Memory B cell (primary cell): ENCODE data around the gene SLC5A10.
A peak's percentile ranks its signal among the peaks of the same experiment; 100 is the strongest.
"Not testable (repeated sequence)": the region's sequence is repeated elsewhere in the genome, so short reads cannot be mapped to it uniquely, and the experiment has no call there.

ENCODE experiments used
- ATAC-seq: fragments of 150-1000 bp; cut with Tn5 transposase; 2 replicates; pipeline ENCODE4 v1.10.0; 2021; ENCODE audit warnings: low read depth, mild to moderate bottlenecking, moderate library complexity
- DNase-seq, 2 donors: peaks; one replicate each; pipeline ENCODE4 v3.0.0; 2022; ENCODE audit warnings: low spot score in 2 of 2
- H3K27ac Mint-ChIP-seq: one replicate; pipeline ENCODE4 v1.8.0; 2022; ENCODE audit warnings: mild to moderate bottlenecking, moderate library complexity, mixed read lengths
- H3K27me3 Mint-ChIP-seq: one replicate; pipeline ENCODE4 v1.8.0; 2022; ENCODE audit warnings: mixed read lengths
- H3K36me3 Mint-ChIP-seq: one replicate; pipeline ENCODE4 v1.8.0; 2022; ENCODE audit warnings: mild to moderate bottlenecking, mixed read lengths
- H3K4me1 Mint-ChIP-seq: one replicate; pipeline ENCODE4 v1.8.0; 2022; ENCODE audit warnings: mixed read lengths
- H3K4me3 Mint-ChIP-seq: one replicate; pipeline ENCODE4 v1.8.0; 2022; ENCODE audit warnings: mild to moderate bottlenecking, moderate library complexity, mixed read lengths
- H3K9me3 Mint-ChIP-seq: one replicate; pipeline ENCODE4 v1.8.0; 2022; ENCODE audit warnings: mixed read lengths

Gene SLC5A10

GRCh38 chr17:19014628-19015215, 62.8 kb downstream of the SLC5A10 start:
- DNase-seq (no peak), ATAC-seq (no peak)
- no peaks in the 10 kb centered on the region for H3K36me3 Mint-ChIP-seq
- peaks cover 5% of the 10 kb centered on the region for H3K27me3 Mint-ChIP-seq
- peaks cover 18% of the 10 kb centered on the region for H3K4me1 Mint-ChIP-seq
- no peaks in the 10 kb centered on the region for H3K9me3 Mint-ChIP-seq
- no peak overlapping the region for H3K27ac Mint-ChIP-seq
- no peak overlapping the region for H3K4me3 Mint-ChIP-seq

GRCh38 chr17:19015428-19015827, 63.5 kb downstream of the SLC5A10 start:
- Mint-ChIP-seq H3K4me1 (peaks cover 24% of the 10 kb centered on the region), H3K4me3 (no peak overlapping the region), H3K9me3 (no peaks in the 10 kb centered on the region), H3K27me3 (peaks cover 5% of the 10 kb centered on the region), H3K36me3 (no peaks in the 10 kb centered on the region), H3K27ac (no peak overlapping the region)
- ATAC-seq (no peak), DNase-seq (no peak)

- Mint-ChIP-seq H3K36me3 (peaks cover 3% of the 10 kb centered on the region), H3K27ac (no peak overlapping the region), H3K4me3 (no peak overlapping the region), H3K9me3 (no peaks in the 10 kb centered on the region), H3K27me3 (peaks cover 5% of the 10 kb centered on the region), H3K4me1 (peaks cover 24% of the 10 kb centered on the region)
- no peak for ATAC-seq
- no peak for DNase-seq
Measured at GRCh38 chr17:19016297-19016696, 64.3 kb downstream of the SLC5A10 start.

- no peak for ATAC-seq
- no peak for DNase-seq
- H3K9me3 Mint-ChIP-seq: no peaks in the 10 kb centered on the region
- peaks cover 24% of the 10 kb centered on the region for H3K4me1 Mint-ChIP-seq
- no peak overlapping the region for H3K4me3 Mint-ChIP-seq
- H3K27ac Mint-ChIP-seq: no peak overlapping the region
- peaks cover 5% of the 10 kb centered on the region for H3K27me3 Mint-ChIP-seq
- peaks cover 4% of the 10 kb centered on the region for H3K36me3 Mint-ChIP-seq
Measured at GRCh38 chr17:19016881-19017280, 64.9 kb downstream of the SLC5A10 start.

GRCh38 chr17:19017401-19017800, 65.4 kb downstream of the SLC5A10 start:
- no peaks in the 10 kb centered on the region for H3K9me3 Mint-ChIP-seq
- ATAC-seq: no peak
- peaks cover 4% of the 10 kb centered on the region for H3K36me3 Mint-ChIP-seq
- peaks cover 5% of the 10 kb centered on the region for H3K27me3 Mint-ChIP-seq
- no peak for DNase-seq
- no peak overlapping the region for H3K27ac Mint-ChIP-seq
- H3K4me1 Mint-ChIP-seq: peaks cover 22% of the 10 kb centered on the region
- no peak overlapping the region for H3K4me3 Mint-ChIP-seq

GRCh38 chr17:19017804-19018599, 66.0 kb downstream of the SLC5A10 start:
- Mint-ChIP-seq H3K27me3 (peaks cover 5% of the 10 kb centered on the region), H3K27ac (no peak overlapping the region), H3K4me1 (peaks cover 22% of the 10 kb centered on the region), H3K4me3 (no peak overlapping the region), H3K36me3 (peaks cover 7% of the 10 kb centered on the region), H3K9me3 (no peaks in the 10 kb centered on the region)
- ATAC-seq: no peak
- DNase-seq: no peak

- H3K27me3 Mint-ChIP-seq: peaks cover 5% of the 10 kb centered on the region
- no peak overlapping the region for H3K27ac Mint-ChIP-seq
- DNase-seq (no peak), ATAC-seq (no peak)
- peaks cover 23% of the 10 kb centered on the region for H3K4me1 Mint-ChIP-seq
- no peaks in the 10 kb centered on the region for H3K9me3 Mint-ChIP-seq
- peaks cover 7% of the 10 kb centered on the region for H3K36me3 Mint-ChIP-seq
- no peak overlapping the region for H3K4me3 Mint-ChIP-seq
Measured at GRCh38 chr17:19018600-19018950, 66.6 kb downstream of the SLC5A10 start.

- Mint-ChIP-seq H3K27me3 (peaks cover 5% of the 10 kb centered on the region), H3K36me3 (peaks cover 10% of the 10 kb centered on the region), H3K4me1 (peaks cover 27% of the 10 kb centered on the region), H3K9me3 (no peaks in the 10 kb centered on the region), H3K27ac (peak overlapping the region; percentile 53), H3K4me3 (no peak overlapping the region)
- ATAC-seq: no peak
- DNase-seq: no peak
Measured at GRCh38 chr17:19019041-19019941, 67.3 kb downstream of the SLC5A10 start.

- H3K4me3 Mint-ChIP-seq: no peak overlapping the region
- peaks cover 33% of the 10 kb centered on the region for H3K4me1 Mint-ChIP-seq
- ATAC-seq (no peak), DNase-seq (no peak)
- H3K27me3 Mint-ChIP-seq: peaks cover 5% of the 10 kb centered on the region
- H3K9me3 Mint-ChIP-seq: no peaks in the 10 kb centered on the region
- peak overlapping the region; percentile 46 for H3K27ac Mint-ChIP-seq
- peaks cover 15% of the 10 kb centered on the region for H3K36me3 Mint-ChIP-seq
Measured at GRCh38 chr17:19020016-19020415, 68.1 kb downstream of the SLC5A10 start.

- ATAC-seq, H3K9me3 Mint-ChIP-seq, DNase-seq, H3K27me3 Mint-ChIP-seq, H3K4me3 Mint-ChIP-seq: not testable (repeated sequence)
- peaks cover 30% of the 10 kb centered on the region for H3K4me1 Mint-ChIP-seq
- peak overlapping the region; percentile 28 for H3K27ac Mint-ChIP-seq
- peaks cover 15% of the 10 kb centered on the region for H3K36me3 Mint-ChIP-seq
Measured at GRCh38 chr17:19021011-19021621, 69.2 kb downstream of the SLC5A10 start.

- no peak for DNase-seq
- Mint-ChIP-seq H3K9me3 (no peaks in the 10 kb centered on the region), H3K4me1 (peaks cover 30% of the 10 kb centered on the region), H3K27me3 (peaks cover 3% of the 10 kb centered on the region), H3K27ac (no peak overlapping the region), H3K4me3 (no peak overlapping the region), H3K36me3 (peaks cover 15% of the 10 kb centered on the region)
- peak; percentile 55 for ATAC-seq
Measured at GRCh38 chr17:19021622-19022083, 69.7 kb downstream of the SLC5A10 start.

GRCh38 chr17:19022128-19022527, 70.2 kb downstream of the SLC5A10 start:
- Mint-ChIP-seq H3K4me1 (peaks cover 25% of the 10 kb centered on the region), H3K9me3 (no peaks in the 10 kb centered on the region), H3K27me3 (no peaks in the 10 kb centered on the region), H3K27ac (no peak overlapping the region), H3K36me3 (peaks cover 15% of the 10 kb centered on the region), H3K4me3 (no peak overlapping the region)
- ATAC-seq (no peak), DNase-seq (no peak)

- Mint-ChIP-seq H3K36me3 (peaks cover 15% of the 10 kb centered on the region), H3K27me3 (no peaks in the 10 kb centered on the region), H3K9me3 (no peaks in the 10 kb centered on the region), H3K27ac (no peak overlapping the region), H3K4me1 (peaks cover 24% of the 10 kb centered on the region), H3K4me3 (no peak overlapping the region)
- DNase-seq (no peak), ATAC-seq (no peak)
Measured at GRCh38 chr17:19022747-19023146, 70.8 kb downstream of the SLC5A10 start.
